ENCODE measurements around the gene PIGW. TPM values are rescaled to one million over a fixed set of nuclear protein-coding genes. Genes with fewer than 3 reads are reported as not detected.

PIGW gene
- total RNA-seq, 5 donors from 2014 or later (not counting 1 experiment from before 2014, with no cell fraction given), result 6.0 to 8.7 (median 6.5) TPM

- CTCF ChIA-PET, result no interaction called here
- no peak for ATAC-seq (replicated peaks in 1 of 4)
- WGBS (ENCODE audit: insufficient coverage), result 100% methylated on average over 8 of the region's 15 CpGs
Measured at GRCh38 chr17:36542755-36543154, 8.0 kb downstream of the PIGW start.

GRCh38 chr17:36544044-36544306 is 9.2 kb downstream of the PIGW start:
- Mint-ChIP-seq H3K27ac (peak overlapping the region; percentile 94 to 95), H3K27me3 (no peaks in the 10 kb centered on the region), H3K36me3 (peaks cover 7% of the 10 kb centered on the region), H3K4me3 (peak overlapping the region; percentile 92 to 96 (median 96)), H3K4me1 (peaks cover 31 to 35% (median 32%) of the 10 kb centered on the region in 3 donors), H3K9me3 (no peaks in the 10 kb centered on the region)
- POLR2A ChIA-PET, result no interaction called here
- Histone ChIP-seq H3K27ac (ENCODE audit: low read length) (peak overlapping the region; percentile 88), H3K4me3 (ENCODE audit: control insufficient read depth in 1 of 2, extremely low read depth in 1 of 2, low read length in 1 of 2) (peak overlapping the region; percentile 46 to 82), H3K9me3 (no peaks in the 10 kb centered on the region), H3K4me1 (ENCODE audit: control insufficient read depth in 1 of 2, extremely low read depth in 1 of 2, insufficient read depth in 2 of 2, low read length in 2 of 2) (peaks cover 19 to 29% of the 10 kb centered on the region in 2 experiments), H3K27me3 (replicated peaks in 1 of 2; ENCODE audit: control insufficient read depth in 2 of 2, extremely low read depth in 1 of 2, insufficient read depth in 2 of 2, low read length in 1 of 2) (no peaks in the 10 kb centered on the region), H3K36me3 (ENCODE audit: control insufficient read depth in 2 of 2, extremely low read depth in 1 of 2, insufficient read depth in 1 of 2, low read length in 1 of 2) (peaks cover 0 to 13% of the 10 kb centered on the region in 2 donors)
- WGBS (ENCODE audit: insufficient coverage), result 0% methylated on average over 10 of the region's 10 CpGs
- DNase-seq (peak in 3 of 35 experiments; percentile 7 to 47 (median 13)), ATAC-seq (replicated peaks in 1 of 4) (no peak)
- CTCF ChIA-PET, result interaction anchor here in 1 of 2 donors (1.0 kb wide), 1 partner anchor 9 kb away, joined by 4 read pairs; no protein-coding TSS in a partner anchor

More at GRCh38 chr17:36542755-36543154, 8.0 kb downstream of the PIGW start:
- Mint-ChIP-seq H3K36me3 (peaks cover 7% of the 10 kb centered on the region), H3K4me1 (peaks cover 20 to 24% (median 22%) of the 10 kb centered on the region in 3 donors), H3K9me3 (no peaks in the 10 kb centered on the region), H3K27me3 (no peaks in the 10 kb centered on the region), H3K27ac (no peak overlapping the region), H3K4me3 (peak overlapping the region in 2 of 3 donors; percentile 28 to 96)
- Histone ChIP-seq H3K27me3 (replicated peaks in 1 of 2; ENCODE audit: control insufficient read depth in 2 of 2, extremely low read depth in 1 of 2, insufficient read depth in 2 of 2, low read length in 1 of 2) (no peaks in the 10 kb centered on the region), H3K4me1 (ENCODE audit: control insufficient read depth in 1 of 2, extremely low read depth in 1 of 2, insufficient read depth in 2 of 2, low read length in 2 of 2) (peaks cover 16 to 21% of the 10 kb centered on the region in 2 experiments), H3K9me3 (no peaks in the 10 kb centered on the region), H3K27ac (ENCODE audit: low read length) (no peak overlapping the region), H3K4me3 (ENCODE audit: control insufficient read depth in 1 of 2, extremely low read depth in 1 of 2, low read length in 1 of 2) (no peak overlapping the region), H3K36me3 (ENCODE audit: control insufficient read depth in 2 of 2, extremely low read depth in 1 of 2, insufficient read depth in 1 of 2, low read length in 1 of 2) (peaks cover 0 to 13% of the 10 kb centered on the region in 2 donors)
- POLR2A ChIA-PET, result no interaction called here
- DNase-seq, result no peak

- H3K27ac ChIP-seq (ENCODE audit: low read length), result peak within 1 kb of the TSS; percentile 88
- Mint-ChIP-seq H3K4me3 (peak within 1 kb of the TSS; percentile 92 to 96 (median 96)), H3K9me3 (no peaks in the 10 kb centered on the region), H3K27me3 (no peaks in the 10 kb centered on the region), H3K4me1 (peaks cover 33 to 38% (median 36%) of the 10 kb centered on the region in 3 donors), H3K27ac (peak within 1 kb of the TSS; percentile 95 to 96), H3K36me3 (peaks cover 7% of the 10 kb centered on the region)
- no peaks in the 10 kb centered on the region for H3K27me3 ChIP-seq (replicated peaks in 1 of 2; ENCODE audit: control insufficient read depth in 2 of 2, extremely low read depth in 1 of 2, insufficient read depth in 2 of 2, low read length in 1 of 2)
- WGBS (ENCODE audit: insufficient coverage), result 0% methylated on average over 66 of the region's 71 CpGs
- ATAC-seq (replicated peaks in 1 of 4), result peak; percentile 74 to 77 (median 76)
- H3K36me3 ChIP-seq (ENCODE audit: control insufficient read depth in 2 of 2, extremely low read depth in 1 of 2, insufficient read depth in 1 of 2, low read length in 1 of 2), result peaks cover 0 to 10% of the 10 kb centered on the region in 2 donors
- ChIA-PET POLR2A (interaction anchor here in 1 of 2 donors (2.1 kb wide), 1 partner anchor 9 kb away, joined by 11 read pairs; the partner anchor contains the start of genes MYO19 and PIGW), CTCF (interaction anchor here (0.6 to 1.0 kb wide), 5 partner anchors 9 to 959 kb away, joined by 3 to 5 read pairs (median 3); no protein-coding TSS in a partner anchor)
- H3K4me1 ChIP-seq (ENCODE audit: control insufficient read depth in 1 of 2, extremely low read depth in 1 of 2, insufficient read depth in 2 of 2, low read length in 2 of 2), result peaks cover 19 to 29% of the 10 kb centered on the region in 2 experiments
- no peaks in the 10 kb centered on the region for H3K9me3 ChIP-seq
- peak; percentile 80 to 97 (median 91) for DNase-seq
- peak within 1 kb of the TSS; percentile 82 to 89 for H3K4me3 ChIP-seq (ENCODE audit: control insufficient read depth in 1 of 2, extremely low read depth in 1 of 2, low read length in 1 of 2)
Measured at GRCh38 chr17:36544307-36545076, 9.7 kb downstream of the PIGW start, which contains the start of gene GGNBP2. GGNBP2 (plus strand) TSS chr17:36544919; CDS start chr17:36545725, 806 bp downstream.

- ATAC-seq (replicated peaks in 1 of 4) (peak in 3 of 4 experiments; percentile 20 to 36 (median 28)), DNase-seq (no peak)
- Mint-ChIP-seq H3K4me1 (peaks cover 38 to 44% (median 41%) of the 10 kb centered on the region in 3 donors), H3K4me3 (peak overlapping the region; percentile 92 to 96 (median 96)), H3K27me3 (no peaks in the 10 kb centered on the region), H3K27ac (peak overlapping the region; percentile 93 to 96), H3K36me3 (peaks cover 4% of the 10 kb centered on the region), H3K9me3 (no peaks in the 10 kb centered on the region)
- Histone ChIP-seq H3K9me3 (no peaks in the 10 kb centered on the region), H3K27ac (ENCODE audit: low read length) (peak overlapping the region; percentile 88), H3K27me3 (replicated peaks in 1 of 2; ENCODE audit: control insufficient read depth in 2 of 2, extremely low read depth in 1 of 2, insufficient read depth in 2 of 2, low read length in 1 of 2) (no peaks in the 10 kb centered on the region), H3K4me1 (ENCODE audit: control insufficient read depth in 1 of 2, extremely low read depth in 1 of 2, insufficient read depth in 2 of 2, low read length in 2 of 2) (peaks cover 23 to 33% of the 10 kb centered on the region in 2 experiments), H3K4me3 (ENCODE audit: control insufficient read depth in 1 of 2, extremely low read depth in 1 of 2, low read length in 1 of 2) (peak overlapping the region; percentile 46 to 82), H3K36me3 (ENCODE audit: control insufficient read depth in 2 of 2, extremely low read depth in 1 of 2, insufficient read depth in 1 of 2, low read length in 1 of 2) (peaks cover 0 to 5% of the 10 kb centered on the region in 2 donors)
- 0% methylated on average over 10 of the region's 38 CpGs for WGBS (ENCODE audit: insufficient coverage)
- POLR2A ChIA-PET, result interaction anchor here in 1 of 2 donors (2.1 kb wide), 1 partner anchor 10 kb away, joined by 11 read pairs; the partner anchor contains the start of genes MYO19 and PIGW
- CTCF ChIA-PET, result interaction anchor here (0.6 to 1.0 kb wide), 6 partner anchors 11 to 959 kb away, joined by 3 to 5 read pairs (median 3); partner anchors contain the start of gene MRM1 (in 1 of the 2)
Measured at GRCh38 chr17:36545077-36545464, 10.3 kb downstream of the PIGW start.

GRCh38 chr17:36545465-36546417 is 11.0 kb downstream of the PIGW start:
- Mint-ChIP-seq H3K4me3 (peak overlapping the region; percentile 87 to 96 (median 87)), H3K27me3 (no peaks in the 10 kb centered on the region), H3K27ac (peak overlapping the region; percentile 87 to 90), H3K36me3 (peaks cover 4% of the 10 kb centered on the region), H3K4me1 (peaks cover 44 to 50% (median 48%) of the 10 kb centered on the region in 3 donors), H3K9me3 (no peaks in the 10 kb centered on the region)
- H3K9me3 ChIP-seq, result no peaks in the 10 kb centered on the region
- H3K27ac ChIP-seq (ENCODE audit: low read length), result peak overlapping the region; percentile 88
- H3K4me3 ChIP-seq (ENCODE audit: control insufficient read depth in 1 of 2, extremely low read depth in 1 of 2, low read length in 1 of 2), result peak overlapping the region; percentile 82 to 89
- DNase-seq (peak; percentile 90 to 99 (median 97)), ATAC-seq (replicated peaks in 1 of 4) (peak; percentile 77 to 85 (median 82))
- H3K4me1 ChIP-seq (ENCODE audit: control insufficient read depth in 1 of 2, extremely low read depth in 1 of 2, insufficient read depth in 2 of 2, low read length in 2 of 2), result peaks cover 29 to 34% of the 10 kb centered on the region in 2 experiments
- ChIA-PET CTCF (interaction anchor here in 1 of 2 donors (0.6 to 1.1 kb wide), 5 partner anchors 9 to 56 kb away, joined by 3 to 4 read pairs (median 3); partner anchors contain the start of gene MRM1), POLR2A (interaction anchor here (0.6 to 2.1 kb wide), 4 partner anchors 10 to 57 kb away, joined by 3 to 11 read pairs (median 4); partner anchors contain the start of genes MYO19 (in 1 of the 2) and PIGW (in 1 of the 2))
- H3K36me3 ChIP-seq (ENCODE audit: control insufficient read depth in 2 of 2, extremely low read depth in 1 of 2, insufficient read depth in 1 of 2, low read length in 1 of 2), result peaks cover 0 to 5% of the 10 kb centered on the region in 2 donors
- no peaks in the 10 kb centered on the region for H3K27me3 ChIP-seq (replicated peaks in 1 of 2; ENCODE audit: control insufficient read depth in 2 of 2, extremely low read depth in 1 of 2, insufficient read depth in 2 of 2, low read length in 1 of 2)
- WGBS (ENCODE audit: insufficient coverage), result under 1% methylated on average over 35 of the region's 60 CpGs
